GM04503 (cell line): ENCODE data around the gene PCCB.
"Not testable (repeated sequence)": the region's sequence is repeated elsewhere in the genome, so short reads cannot be mapped to it uniquely, and the experiment has no call there.

Experiments used
- DNase-seq: peaks from one replicate; pipeline ENCODE4 v3.0.0-alpha.2; 2012; ENCODE audit warnings: low read depth

PCCB gene

GRCh38 chr3:136327671-136328070 lies 77.5 kb downstream of the PCCB start:
- no peak for DNase-seq

GRCh38 chr3:136329593-136329992 lies 79.5 kb downstream of the PCCB start:
- DNase-seq: no peak

GRCh38 chr3:136330900-136331299 lies 80.8 kb downstream of the PCCB start:
- no peak for DNase-seq

GRCh38 chr3:136332302-136332701 lies 82.2 kb downstream of the PCCB start:
- DNase-seq: no peak

GRCh38 chr3:136332776-136333175 lies 82.6 kb downstream of the PCCB start:
- DNase-seq: peak; percentile 78

- DNase-seq: no peak
Measured at GRCh38 chr3:136334209-136334608, 84.1 kb downstream of the PCCB start.

GRCh38 chr3:136334726-136335125 lies 84.6 kb downstream of the PCCB start:
- not testable (repeated sequence) for DNase-seq

- DNase-seq: peak; percentile 77
Measured at GRCh38 chr3:136336329-136337100, 86.4 kb downstream of the PCCB start.

GRCh38 chr3:136343446-136343845 lies 93.3 kb downstream of the PCCB start:
- DNase-seq: no peak

- DNase-seq: peak; percentile 89
Measured at GRCh38 chr3:136343873-136344555, 93.9 kb downstream of the PCCB start.

GRCh38 chr3:136346486-136346885 lies 96.3 kb downstream of the PCCB start:
- no peak for DNase-seq

- DNase-seq: peak; percentile 89
Measured at GRCh38 chr3:136350132-136350531, 100.0 kb downstream of the PCCB start.

- peak; percentile 58 for DNase-seq
Measured at GRCh38 chr3:136350557-136350956, 100.4 kb downstream of the PCCB start.

- no peak for DNase-seq
Measured at GRCh38 chr3:136351351-136351750, 101.2 kb downstream of the PCCB start.

GRCh38 chr3:136351905-136352304 lies 101.8 kb downstream of the PCCB start:
- DNase-seq: no peak

GRCh38 chr3:136353461-136353860 lies 103.3 kb downstream of the PCCB start:
- no peak for DNase-seq

- no peak for DNase-seq
Measured at GRCh38 chr3:136366289-136366688, 116.1 kb downstream of the PCCB start.

- DNase-seq: not testable (repeated sequence)
Measured at GRCh38 chr3:136375800-136376199, 125.7 kb downstream of the PCCB start.

GRCh38 chr3:136377508-136377907 lies 127.4 kb downstream of the PCCB start:
- no peak for DNase-seq

GRCh38 chr3:136378011-136378410 lies 127.9 kb downstream of the PCCB start:
- no peak for DNase-seq
